HCT116 (cell line): Measurements from ENCODE around the gene ECSCR.

Source experiments
- CEBPB ChIP-seq: IDR thresholded peaks from 2 replicates; pipeline ENCODE4 v1.6.1; 2012; ENCODE audit warnings: low read depth
- CTCF ChIP-seq, 3 experiments: fragments of 200-600 bp in 1 of 3; sonication (generic) in 1 of 3; IDR thresholded peaks in 2 of 3; conservative IDR thresholded peaks in 1 of 3; 2 replicates each; pipeline ENCODE4 v1.5.1; 2012 to 2017; ENCODE audit warnings: low read depth in 2 of 3, low read length in 2 of 3, antibody characterized with exemption in 1 of 3, borderline replicate concordance in 1 of 3, control low read depth in 1 of 3, mild to moderate bottlenecking in 1 of 3, mixed read lengths in 1 of 3, mixed run types in 1 of 3, moderate library complexity in 1 of 3; ENCODE audit not compliant: insufficient read depth in 1 of 3
- ELF1 ChIP-seq: IDR thresholded peaks from 2 replicates; pipeline ENCODE4 v1.6.1; 2012; ENCODE audit warnings: low read depth, borderline replicate concordance
- EZH2phosphoT487 ChIP-seq: fragments of 200-600 bp; IDR thresholded peaks from 2 replicates; pipeline ENCODE4 v1.6.1; 2018; ENCODE audit warnings: antibody characterized with exemption, borderline replicate concordance
- POLR2AphosphoS5 ChIP-seq: IDR thresholded peaks from 2 replicates; pipeline ENCODE4 v1.6.1; 2011; ENCODE audit warnings: mild to moderate bottlenecking, low read depth, low read length, moderate library complexity
- RAD21 ChIP-seq: IDR thresholded peaks from 2 replicates; pipeline ENCODE4 v1.6.1; 2012; ENCODE audit warnings: low read depth, mild to moderate bottlenecking
- SIN3A ChIP-seq: IDR thresholded peaks from 2 replicates; pipeline ENCODE4 v1.6.1; 2012; ENCODE audit warnings: low read depth
- TCF7L2 ChIP-seq: IDR thresholded peaks from 2 replicates; pipeline ENCODE4 v1.7.0; 2011; ENCODE audit warnings: borderline replicate concordance, inconsistent platforms; ENCODE audit not compliant: insufficient read depth, insufficient read length; ENCODE audit errors: extremely low read depth

- no peak for TF ChIP-seq POLR2AphosphoS5
- no peak for TF ChIP-seq ELF1
- no peak for TF ChIP-seq CEBPB
- no peak for TF ChIP-seq EZH2phosphoT487
- TF ChIP-seq RAD21: no peak
- TF ChIP-seq SIN3A: no peak
- TF ChIP-seq TCF7L2: no peak
- TF ChIP-seq CTCF (IDR thresholded peaks at IDR 0.05 in 2 of 3, conservative IDR thresholded peaks at IDR 0.05 in 1 of 3; ENCODE audit: borderline replicate concordance in 1 of 3, insufficient read depth in 1 of 3, low read depth in 2 of 3, low read length in 2 of 3): no peak
Measured at GRCh38 chr5:139495638-139496435, 33.3 kb upstream of the ECSCR start.
